Stromal cell of bone marrow (primary cell): ENCODE results near the gene AFP.
"Not testable (repeated sequence)": the region's sequence is repeated elsewhere in the genome, so short reads cannot be mapped to it uniquely, and the experiment has no call there.

ENCODE experiments used
- DNase-seq: peaks from one replicate; pipeline ENCODE4 v3.0.0-alpha.2; 2012; ENCODE audit warnings: low read depth

AFP gene

DNA sequence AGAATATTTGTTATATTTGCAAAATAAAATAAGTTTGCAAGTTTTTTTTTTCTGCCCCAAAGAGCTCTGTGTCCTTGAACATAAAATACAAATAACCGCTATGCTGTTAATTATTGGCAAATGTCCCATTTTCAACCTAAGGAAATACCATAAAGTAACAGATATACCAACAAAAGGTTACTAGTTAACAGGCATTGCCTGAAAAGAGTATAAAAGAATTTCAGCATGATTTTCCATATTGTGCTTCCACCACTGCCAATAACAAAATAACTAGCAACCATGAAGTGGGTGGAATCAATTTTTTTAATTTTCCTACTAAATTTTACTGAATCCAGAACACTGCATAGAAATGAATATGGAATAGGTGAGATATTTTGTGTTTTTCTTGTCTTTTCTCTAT lies at the start of gene AFP:
TSS of gene AFP (plus strand) at position 238 of the 400 bp plus-strand sequence. CDS start at position 280, 42 bp downstream.
- no peak for DNase-seq

DNA sequence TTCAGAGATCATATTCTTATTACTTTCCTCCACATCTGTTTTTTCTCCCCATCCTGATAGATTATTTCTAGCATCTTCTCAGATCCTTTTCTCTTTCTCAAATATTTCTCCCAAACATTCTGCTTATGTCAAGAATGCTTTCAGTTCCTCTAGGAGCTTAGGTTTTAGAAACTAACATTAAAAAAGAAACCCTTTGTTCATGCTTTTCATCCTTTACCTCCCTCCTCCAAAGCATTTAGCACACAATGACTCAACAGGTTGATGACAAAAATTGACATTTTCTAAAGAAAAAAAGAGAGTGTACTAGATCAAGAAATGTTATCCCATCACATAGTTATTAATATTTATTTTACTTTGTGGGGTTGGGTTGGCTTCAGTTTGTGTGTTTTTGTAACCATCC lies 48.5 kb upstream of the AFP start:
- no peak for DNase-seq

DNA sequence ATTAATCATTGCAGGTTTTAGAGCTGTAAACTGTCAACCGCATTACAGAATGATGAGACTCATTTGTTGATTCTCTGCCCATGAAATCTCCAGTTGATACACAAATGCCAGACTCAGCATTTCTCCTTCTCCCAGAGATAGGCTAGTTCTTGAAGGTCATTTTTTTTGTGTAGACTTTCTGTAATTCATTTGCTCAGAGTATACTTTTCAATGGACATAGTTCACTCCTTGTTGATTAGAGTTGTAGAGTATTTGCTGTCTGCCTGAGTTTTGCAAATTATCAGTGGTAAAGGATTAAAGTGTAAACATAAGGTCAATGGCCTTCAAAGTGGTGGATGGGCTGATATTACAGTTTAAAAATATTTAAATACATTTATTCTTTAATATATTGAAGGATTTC lies 47.1 kb upstream of the AFP start:
- no peak for DNase-seq

DNA sequence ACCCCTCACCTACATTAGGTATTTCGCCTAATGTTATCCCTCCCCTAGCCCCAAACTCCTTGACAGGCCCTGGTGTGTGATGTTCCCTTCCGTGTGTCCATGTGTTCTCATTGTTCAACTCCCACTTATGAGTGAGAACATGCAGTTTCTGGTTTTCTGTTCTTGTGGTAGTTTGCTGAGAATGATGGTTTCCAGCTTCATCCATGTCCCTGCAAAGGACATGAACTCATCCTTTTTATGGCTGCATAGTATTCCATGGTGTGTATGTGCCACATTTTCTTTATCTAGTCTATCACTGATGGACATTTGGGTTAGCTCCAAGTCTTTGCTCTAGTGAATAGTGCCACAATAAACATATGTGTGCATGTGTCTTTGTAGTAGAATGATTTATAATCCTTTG lies 46.4 kb upstream of the AFP start:
- not testable (repeated sequence) for DNase-seq

DNA sequence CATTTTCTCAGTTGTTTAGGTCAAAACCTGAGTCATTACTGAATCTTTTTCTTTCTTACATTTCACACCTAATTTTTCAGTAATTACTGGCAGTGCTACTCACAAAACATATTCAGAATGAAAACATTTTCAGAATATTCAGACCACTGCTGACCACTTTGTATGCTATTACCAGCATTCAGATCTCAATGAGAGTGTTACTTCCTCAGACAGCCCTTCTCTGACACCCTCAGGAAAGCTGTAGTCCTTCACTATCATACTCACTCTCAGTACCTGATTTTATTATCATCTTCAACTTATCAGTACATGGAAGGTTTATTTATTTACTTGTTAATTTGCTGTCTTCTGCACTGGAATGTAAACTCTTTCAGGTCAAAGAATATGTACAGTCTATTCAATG lies 44.2 kb upstream of the AFP start:
- DNase-seq: no peak

DNA sequence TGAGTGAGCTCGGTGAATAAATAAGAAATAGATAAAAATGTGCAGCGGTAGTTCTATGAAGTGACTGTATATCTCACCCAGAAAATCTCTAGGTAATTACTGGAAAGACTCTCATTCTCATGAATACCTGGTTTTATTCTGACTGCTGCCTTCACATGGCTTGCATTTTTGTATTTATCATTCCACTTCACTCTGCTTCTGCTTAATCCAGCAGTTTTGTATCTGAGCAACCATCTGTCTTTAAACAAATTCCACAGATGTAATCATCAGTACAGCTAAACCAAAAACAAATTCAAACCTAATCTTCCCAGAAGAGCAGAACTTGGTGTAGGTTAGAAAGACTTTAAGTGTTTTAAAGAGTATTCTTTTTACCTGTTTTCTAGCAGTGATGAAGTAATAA lies 43.1 kb upstream of the AFP start:
- DNase-seq: no peak

DNA sequence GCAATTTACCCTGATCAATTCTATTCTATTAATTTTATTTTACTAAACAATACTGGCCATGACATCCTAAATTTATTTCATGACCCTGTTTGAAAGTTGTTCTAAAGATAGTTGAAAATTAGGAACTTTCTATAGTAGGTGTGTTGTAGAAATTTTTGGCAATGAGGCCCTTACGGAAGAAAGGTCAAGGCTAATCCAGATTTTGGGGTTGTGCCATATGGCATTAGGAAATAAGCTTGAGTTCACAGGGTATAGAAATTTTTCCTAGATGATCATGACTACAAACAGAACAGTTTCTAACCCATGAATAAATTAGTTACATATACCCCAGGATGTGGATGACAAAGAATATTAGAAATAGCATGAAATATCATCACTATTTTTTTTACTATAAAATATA lies 39.7 kb upstream of the AFP start:
- no peak for DNase-seq

DNA sequence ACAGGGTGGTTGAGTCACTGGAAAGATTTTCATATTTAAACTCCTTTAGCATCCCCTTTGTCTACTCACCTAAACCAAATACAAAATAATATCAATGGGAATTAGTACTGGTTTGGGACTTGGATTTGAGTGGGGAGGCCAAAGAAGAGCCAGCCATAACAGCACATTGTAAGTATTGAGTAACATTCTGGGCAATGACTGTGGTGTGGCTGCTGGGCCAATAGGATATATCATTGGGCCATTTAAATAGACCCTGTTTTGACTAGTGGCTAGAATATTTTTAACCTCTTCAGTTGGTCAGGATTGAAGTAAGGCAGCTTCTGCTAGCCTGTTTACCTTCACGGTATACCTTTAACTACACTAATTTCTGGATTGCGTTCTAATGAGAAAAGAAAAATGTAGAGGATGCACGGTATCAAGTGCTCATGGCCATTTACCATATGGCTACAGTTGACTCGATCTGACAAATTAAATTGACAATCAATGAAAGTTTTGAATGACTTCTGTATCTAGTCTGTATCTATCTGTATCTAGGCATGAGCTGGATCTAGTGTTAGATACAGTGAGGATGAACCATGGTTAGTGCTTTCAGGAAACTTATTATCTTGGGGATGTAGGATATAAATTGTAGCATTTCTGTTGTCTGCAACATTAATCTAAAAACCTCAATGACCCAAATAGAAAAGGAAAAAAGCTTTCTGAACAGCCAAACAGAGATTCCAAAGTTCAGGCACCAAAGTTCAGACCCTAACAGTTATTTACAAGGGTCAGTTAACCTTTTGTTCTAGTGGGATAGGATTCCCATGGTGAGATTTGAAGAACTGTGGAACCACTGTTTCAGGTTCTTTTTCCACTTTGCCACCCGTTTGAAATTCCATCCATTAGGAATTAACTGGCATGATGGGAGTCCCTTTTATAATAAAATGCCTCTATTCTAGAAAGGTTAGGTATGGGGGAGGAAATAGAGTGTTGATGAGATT lies 38.7 kb upstream of the AFP start:
- DNase-seq: no peak

DNA sequence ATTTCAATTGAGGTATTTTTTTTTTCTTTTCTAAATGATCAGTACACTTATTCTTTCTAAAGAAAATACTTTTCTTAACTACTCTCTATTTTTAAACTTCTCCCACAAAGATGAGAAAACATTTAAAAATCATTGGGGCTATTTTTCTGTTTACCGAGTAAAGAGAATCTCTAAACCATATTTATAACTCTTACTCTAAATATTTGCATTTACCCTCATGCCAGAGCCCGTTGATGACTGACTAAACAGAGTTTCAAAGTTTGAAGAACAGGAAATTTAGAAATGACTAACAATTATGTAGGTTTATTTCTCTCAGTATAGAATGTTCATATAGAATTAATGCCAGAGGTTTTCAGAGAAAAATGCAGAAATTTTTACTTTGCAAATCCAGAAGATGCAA lies 34.6 kb upstream of the AFP start:
- DNase-seq: no peak

DNA sequence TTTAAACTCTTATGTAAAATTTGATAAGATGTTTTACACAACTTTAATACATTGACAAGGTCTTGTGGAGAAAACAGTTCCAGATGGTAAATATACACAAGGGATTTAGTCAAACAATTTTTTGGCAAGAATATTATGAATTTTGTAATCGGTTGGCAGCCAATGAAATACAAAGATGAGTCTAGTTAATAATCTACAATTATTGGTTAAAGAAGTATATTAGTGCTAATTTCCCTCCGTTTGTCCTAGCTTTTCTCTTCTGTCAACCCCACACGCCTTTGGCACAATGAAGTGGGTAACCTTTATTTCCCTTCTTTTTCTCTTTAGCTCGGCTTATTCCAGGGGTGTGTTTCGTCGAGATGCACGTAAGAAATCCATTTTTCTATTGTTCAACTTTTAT lies 32.0 kb upstream of the AFP start, which contains the start of gene ALB:
TSS of gene ALB (plus strand) at position 246 of the 400 bp plus-strand sequence. CDS start at position 287, 41 bp downstream.
- no peak for DNase-seq

DNA sequence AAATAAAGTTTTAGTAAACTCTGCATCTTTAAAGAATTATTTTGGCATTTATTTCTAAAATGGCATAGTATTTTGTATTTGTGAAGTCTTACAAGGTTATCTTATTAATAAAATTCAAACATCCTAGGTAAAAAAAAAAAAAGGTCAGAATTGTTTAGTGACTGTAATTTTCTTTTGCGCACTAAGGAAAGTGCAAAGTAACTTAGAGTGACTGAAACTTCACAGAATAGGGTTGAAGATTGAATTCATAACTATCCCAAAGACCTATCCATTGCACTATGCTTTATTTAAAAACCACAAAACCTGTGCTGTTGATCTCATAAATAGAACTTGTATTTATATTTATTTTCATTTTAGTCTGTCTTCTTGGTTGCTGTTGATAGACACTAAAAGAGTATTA lies 31.6 kb upstream of the AFP start:
- no peak for DNase-seq

DNA sequence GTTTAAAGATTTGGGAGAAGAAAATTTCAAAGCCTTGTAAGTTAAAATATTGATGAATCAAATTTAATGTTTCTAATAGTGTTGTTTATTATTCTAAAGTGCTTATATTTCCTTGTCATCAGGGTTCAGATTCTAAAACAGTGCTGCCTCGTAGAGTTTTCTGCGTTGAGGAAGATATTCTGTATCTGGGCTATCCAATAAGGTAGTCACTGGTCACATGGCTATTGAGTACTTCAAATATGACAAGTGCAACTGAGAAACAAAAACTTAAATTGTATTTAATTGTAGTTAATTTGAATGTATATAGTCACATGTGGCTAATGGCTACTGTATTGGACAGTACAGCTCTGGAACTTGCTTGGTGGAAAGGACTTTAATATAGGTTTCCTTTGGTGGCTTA lies 30.9 kb upstream of the AFP start:
- DNase-seq: no peak

DNA sequence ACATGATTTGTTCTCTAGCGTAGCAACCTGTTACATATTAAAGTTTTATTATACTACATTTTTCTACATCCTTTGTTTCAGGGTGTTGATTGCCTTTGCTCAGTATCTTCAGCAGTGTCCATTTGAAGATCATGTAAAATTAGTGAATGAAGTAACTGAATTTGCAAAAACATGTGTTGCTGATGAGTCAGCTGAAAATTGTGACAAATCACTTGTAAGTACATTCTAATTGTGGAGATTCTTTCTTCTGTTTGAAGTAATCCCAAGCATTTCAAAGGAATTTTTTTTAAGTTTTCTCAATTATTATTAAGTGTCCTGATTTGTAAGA lies 29.5 kb upstream of the AFP start:
- DNase-seq: no peak

DNA sequence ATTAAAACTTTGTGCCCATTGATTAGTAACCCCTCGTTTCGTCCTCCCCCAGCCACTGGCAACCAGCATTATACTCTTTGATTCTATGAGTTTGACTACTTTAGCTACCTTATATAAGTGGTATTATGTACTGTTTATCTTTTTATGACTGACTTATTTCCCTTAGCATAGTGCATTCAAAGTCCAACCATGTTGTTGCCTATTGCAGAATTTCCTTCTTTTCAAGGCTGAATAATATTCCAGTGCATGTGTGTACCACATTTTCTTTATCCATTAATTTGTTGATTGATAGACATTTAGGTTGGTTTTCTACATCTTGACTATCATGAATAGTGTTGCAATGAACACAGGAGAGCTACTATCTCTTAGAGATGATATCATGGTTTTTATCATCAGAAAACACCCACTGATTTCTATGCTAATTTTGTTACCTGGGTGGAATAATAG lies 28.8 kb upstream of the AFP start:
- no peak for DNase-seq

DNA sequence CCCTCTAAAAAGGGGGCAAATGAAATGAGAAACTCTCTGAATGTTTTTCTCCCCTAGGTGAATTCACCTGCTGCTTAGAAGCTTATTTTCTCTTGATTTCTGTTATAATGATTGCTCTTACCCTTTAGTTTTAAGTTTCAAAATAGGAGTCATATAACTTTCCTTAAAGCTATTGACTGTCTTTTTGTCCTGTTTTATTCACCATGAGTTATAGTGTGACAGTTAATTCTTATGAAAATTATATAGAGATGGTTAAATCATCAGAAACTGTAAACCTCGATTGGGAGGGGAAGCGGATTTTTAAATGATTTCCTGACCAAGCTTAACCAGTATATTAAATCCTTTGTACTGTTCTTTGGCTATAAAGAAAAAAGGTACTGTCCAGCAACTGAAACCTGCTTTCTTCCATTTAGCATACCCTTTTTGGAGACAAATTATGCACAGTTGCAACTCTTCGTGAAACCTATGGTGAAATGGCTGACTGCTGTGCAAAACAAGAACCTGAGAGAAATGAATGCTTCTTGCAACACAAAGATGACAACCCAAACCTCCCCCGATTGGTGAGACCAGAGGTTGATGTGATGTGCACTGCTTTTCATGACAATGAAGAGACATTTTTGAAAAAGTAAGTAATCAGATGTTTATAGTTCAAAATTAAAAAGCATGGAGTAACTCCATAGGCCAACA lies 27.7 kb upstream of the AFP start:
- DNase-seq: no peak

DNA sequence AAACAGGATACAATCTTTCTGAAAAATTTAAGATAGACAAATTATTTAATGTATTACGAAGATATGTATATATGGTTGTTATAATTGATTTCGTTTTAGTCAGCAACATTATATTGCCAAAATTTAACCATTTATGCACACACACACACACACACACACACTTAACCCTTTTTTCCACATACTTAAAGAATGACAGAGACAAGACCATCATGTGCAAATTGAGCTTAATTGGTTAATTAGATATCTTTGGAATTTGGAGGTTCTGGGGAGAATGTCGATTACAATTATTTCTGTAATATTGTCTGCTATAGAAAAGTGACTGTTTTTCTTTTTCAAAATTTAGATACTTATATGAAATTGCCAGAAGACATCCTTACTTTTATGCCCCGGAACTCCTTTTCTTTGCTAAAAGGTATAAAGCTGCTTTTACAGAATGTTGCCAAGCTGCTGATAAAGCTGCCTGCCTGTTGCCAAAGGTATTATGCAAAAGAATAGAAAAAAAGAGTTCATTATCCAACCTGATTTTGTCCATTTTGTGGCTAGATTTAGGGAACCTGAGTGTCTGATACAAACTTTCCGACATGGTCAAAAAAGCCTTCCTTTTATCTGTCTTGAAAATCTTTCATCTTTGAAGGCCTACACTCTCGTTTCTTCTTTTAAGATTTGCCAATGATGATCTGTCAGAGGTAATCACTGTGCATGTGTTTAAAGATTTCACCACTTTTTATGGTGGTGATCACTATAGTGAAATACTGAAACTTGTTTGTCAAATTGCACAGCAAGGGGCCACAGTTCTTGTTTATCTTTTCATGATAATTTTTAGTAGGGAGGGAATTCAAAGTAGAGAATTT lies 26.8 kb upstream of the AFP start:
- DNase-seq: no peak

DNA sequence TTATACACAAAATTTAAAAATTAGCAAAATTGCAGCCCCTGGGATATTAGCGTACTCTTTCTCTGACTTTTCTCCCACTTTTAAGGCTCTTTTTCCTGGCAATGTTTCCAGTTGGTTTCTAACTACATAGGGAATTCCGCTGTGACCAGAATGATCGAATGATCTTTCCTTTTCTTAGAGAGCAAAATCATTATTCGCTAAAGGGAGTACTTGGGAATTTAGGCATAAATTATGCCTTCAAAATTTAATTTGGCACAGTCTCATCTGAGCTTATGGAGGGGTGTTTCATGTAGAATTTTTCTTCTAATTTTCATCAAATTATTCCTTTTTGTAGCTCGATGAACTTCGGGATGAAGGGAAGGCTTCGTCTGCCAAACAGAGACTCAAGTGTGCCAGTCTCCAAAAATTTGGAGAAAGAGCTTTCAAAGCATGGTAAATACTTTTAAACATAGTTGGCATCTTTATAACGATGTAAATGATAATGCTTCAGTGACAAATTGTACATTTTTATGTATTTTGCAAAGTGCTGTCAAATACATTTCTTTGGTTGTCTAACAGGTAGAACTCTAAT lies 26.0 kb upstream of the AFP start:
- no peak for DNase-seq

DNA sequence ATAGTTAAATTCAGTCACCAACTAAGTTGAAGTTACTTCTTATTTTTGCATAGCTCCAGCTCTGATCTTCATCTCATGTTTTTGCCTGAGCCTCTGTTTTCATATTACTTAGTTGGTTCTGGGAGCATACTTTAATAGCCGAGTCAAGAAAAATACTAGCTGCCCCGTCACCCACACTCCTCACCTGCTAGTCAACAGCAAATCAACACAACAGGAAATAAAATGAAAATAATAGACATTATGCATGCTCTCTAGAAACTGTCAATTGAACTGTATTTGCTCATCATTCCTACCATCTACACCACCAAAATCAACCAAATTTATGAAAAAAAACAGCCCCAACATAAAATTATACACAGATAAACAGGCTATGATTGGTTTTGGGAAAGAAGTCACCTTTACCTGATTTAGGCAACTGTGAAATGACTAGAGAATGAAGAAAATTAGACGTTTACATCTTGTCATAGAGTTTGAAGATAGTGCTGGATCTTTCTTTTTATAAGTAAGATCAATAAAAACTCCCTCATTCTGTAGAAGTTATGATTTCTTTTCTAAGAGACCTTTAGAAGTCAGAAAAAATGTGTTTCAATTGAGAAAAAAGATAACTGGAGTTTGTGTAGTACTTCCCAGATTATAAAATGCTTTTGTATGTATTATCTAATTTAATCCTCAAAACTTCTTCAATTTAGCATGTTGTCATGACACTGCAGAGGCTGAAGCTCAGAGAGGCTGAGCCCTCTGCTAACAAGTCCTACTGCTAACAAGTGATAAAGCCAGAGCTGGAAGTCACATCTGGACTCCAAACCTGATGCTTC lies 24.9 kb upstream of the AFP start:
- DNase-seq: no peak

DNA sequence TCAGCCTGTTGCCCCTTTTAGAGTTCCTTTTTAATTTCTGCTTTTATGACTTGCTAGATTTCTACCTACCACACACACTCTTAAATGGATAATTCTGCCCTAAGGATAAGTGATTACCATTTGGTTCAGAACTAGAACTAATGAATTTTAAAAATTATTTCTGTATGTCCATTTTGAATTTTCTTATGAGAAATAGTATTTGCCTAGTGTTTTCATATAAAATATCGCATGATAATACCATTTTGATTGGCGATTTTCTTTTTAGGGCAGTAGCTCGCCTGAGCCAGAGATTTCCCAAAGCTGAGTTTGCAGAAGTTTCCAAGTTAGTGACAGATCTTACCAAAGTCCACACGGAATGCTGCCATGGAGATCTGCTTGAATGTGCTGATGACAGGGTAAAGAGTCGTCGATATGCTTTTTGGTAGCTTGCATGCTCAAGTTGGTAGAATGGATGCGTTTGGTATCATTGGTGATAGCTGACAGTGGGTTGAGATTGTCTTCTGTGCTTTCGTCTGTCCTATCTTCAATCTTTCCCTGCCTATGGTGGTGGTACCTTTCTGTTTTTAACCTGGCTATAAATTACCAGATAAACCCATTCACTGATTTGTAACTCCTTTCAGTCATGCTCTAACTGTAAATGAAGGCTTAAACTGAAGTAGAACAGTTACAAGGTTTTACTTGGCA lies 24.1 kb upstream of the AFP start:
- DNase-seq: no peak

DNA sequence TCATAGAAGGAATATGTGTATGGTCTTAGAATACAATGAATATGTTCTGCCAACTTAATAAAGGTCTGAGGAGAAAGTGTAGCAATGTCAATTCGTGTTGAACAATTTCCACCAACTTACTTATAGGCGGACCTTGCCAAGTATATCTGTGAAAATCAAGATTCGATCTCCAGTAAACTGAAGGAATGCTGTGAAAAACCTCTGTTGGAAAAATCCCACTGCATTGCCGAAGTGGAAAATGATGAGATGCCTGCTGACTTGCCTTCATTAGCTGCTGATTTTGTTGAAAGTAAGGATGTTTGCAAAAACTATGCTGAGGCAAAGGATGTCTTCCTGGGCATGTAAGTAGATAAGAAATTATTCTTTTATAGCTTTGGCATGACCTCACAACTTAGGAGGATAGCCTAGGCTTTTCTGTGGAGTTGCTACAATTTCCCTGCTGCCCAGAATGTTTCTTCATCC lies 22.7 kb upstream of the AFP start:
- no peak for DNase-seq

DNA sequence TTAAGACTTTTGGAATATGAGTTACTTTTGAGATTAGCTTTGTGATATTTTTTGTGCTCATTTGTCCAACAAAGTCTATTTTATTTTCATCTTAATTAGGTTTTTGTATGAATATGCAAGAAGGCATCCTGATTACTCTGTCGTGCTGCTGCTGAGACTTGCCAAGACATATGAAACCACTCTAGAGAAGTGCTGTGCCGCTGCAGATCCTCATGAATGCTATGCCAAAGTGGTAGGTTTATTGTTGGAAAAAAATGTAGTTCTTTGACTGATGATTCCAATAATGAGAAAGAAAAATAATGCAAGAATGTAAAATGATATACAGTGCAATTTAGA lies 21.1 kb upstream of the AFP start:
- no peak for DNase-seq
